ENCODE results near the gene TNIP1.

TNIP1 gene

GRCh38 chr5:151018846-151019245 is 62.0 kb downstream of the TNIP1 start:
- FAIRE-seq (no peak), DNase-seq (ENCODE audit: insufficient read length, low spot score) (no peak)
- no peak for TF ChIP-seq POLR2A (IDR thresholded peaks at IDR 0.05; ENCODE audit: low read depth, low read length)

- FAIRE-seq (no peak), DNase-seq (ENCODE audit: insufficient read length, low spot score) (no peak)
- TF ChIP-seq POLR2A (IDR thresholded peaks at IDR 0.05; ENCODE audit: low read depth, low read length), result no peak
Observed at GRCh38 chr5:151017897-151018296, 62.9 kb downstream of the TNIP1 start.

- FAIRE-seq (no peak), DNase-seq (ENCODE audit: insufficient read length, low spot score) (no peak)
- TF ChIP-seq POLR2A (IDR thresholded peaks at IDR 0.05; ENCODE audit: low read depth, low read length), result no peak
Observed at GRCh38 chr5:151016700-151017099, 64.1 kb downstream of the TNIP1 start.

- no peak for DNase-seq (ENCODE audit: insufficient read length, low spot score)
- FAIRE-seq, result no peak
- no peak for TF ChIP-seq POLR2A (IDR thresholded peaks at IDR 0.05; ENCODE audit: low read depth, low read length)
Observed at GRCh38 chr5:151015974-151016587, 64.8 kb downstream of the TNIP1 start.

DNA sequence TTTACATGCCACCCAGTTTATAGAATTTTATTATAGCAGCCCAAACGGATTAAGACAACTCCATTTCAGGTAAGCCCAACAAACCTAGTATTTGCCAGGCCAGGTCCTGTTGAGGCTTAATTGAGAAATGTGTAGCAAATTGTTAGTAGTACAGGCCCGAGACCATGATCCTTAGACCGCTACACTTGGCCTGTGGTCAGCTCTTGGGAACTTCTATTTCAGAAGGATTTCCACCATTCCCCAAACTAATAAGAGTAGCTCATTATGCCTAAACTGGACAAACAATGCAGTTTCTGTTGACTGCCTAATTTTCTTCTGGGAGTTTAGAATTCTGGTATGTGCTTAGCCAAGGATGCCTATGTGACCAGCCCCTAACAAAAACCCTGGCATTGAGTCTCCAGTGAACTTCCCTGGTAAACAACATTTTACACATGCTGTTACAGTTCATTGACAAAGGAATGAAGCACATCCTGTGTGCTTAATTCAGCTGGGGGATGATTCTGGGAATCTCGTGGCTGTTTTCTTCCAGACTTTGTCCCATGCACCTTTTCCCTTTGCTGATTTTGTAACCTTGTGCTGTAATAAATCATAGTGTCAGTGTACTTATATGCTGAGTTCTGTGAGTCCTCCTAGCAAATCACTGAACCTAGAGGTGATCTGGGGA is 66.0 kb downstream of the TNIP1 start:
- DNase-seq (ENCODE audit: insufficient read length, low spot score) (no peak), FAIRE-seq (no peak)
- no peak for TF ChIP-seq POLR2A (IDR thresholded peaks at IDR 0.05; ENCODE audit: low read depth, low read length)

GRCh38 chr5:151012862-151013261 is 68.0 kb downstream of the TNIP1 start:
- TF ChIP-seq POLR2A (IDR thresholded peaks at IDR 0.05; ENCODE audit: low read depth, low read length), result no peak
- FAIRE-seq, result no peak
- DNase-seq (ENCODE audit: insufficient read length, low spot score), result no peak

DNA sequence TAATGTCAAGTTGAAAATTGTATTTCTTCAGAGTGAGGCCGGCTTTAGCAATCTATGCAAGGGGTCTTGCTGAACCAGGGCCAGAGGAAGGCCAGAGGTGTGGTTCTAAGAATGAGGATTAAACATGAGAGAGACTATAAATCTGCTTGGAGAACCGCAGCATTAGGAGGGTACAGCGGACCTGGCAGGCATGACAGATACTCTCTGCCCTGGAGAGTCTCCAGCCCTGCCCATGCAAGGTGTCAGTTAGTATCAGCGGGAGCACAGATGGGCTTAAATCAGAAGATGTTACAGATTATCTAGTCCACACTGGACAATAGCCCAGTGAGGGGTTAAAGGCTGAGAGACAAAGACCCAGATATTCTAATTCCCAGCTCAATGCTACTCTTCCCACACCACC is 71.9 kb downstream of the TNIP1 start:
- TF ChIP-seq POLR2A (IDR thresholded peaks at IDR 0.05; ENCODE audit: low read depth, low read length), result no peak
- FAIRE-seq (no peak), DNase-seq (ENCODE audit: insufficient read length, low spot score) (no peak)

- no peak for FAIRE-seq
- no peak for DNase-seq (ENCODE audit: insufficient read length, low spot score)
- TF ChIP-seq POLR2A (IDR thresholded peaks at IDR 0.05; ENCODE audit: low read depth, low read length), result no peak
Observed at GRCh38 chr5:151008210-151008491, 72.7 kb downstream of the TNIP1 start.

DNA sequence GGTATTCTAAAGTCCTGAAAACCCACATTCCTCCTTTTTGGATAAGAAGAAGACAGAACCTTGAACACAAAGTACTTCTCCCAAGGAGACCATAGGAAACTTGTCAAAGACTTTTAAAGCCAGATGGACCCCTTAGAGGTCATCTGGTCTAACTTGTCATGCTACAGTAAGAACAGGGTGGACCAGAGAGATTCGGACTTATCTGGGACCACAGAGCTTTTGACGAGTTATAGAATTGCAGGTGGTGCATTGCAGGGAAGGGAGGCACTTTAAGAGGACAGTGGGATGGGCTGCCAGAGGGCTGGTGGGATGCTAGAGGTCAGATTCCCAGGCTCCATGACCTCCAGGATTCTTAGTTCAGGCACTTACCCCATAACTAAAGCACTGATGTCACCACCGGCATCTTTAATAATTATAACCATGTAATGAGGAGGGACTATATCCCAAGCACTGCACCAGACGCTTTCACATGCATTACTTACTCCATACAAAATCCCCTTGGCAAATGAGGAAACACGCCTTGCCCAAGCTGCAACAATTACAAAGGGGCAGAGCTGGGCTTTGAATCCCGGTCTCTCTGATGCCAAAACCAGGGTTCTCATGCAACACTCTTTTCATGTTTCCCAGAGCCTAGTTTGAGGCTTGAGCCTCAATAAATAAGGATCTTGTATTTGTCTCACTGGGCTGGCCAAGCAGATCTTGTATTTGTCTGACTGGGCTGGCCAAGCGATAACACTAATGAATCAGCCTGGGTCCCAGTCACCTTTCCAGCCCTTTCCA is 73.2 kb downstream of the TNIP1 start:
- FAIRE-seq, result no peak
- no peak for TF ChIP-seq POLR2A (IDR thresholded peaks at IDR 0.05; ENCODE audit: low read depth, low read length)
- DNase-seq (ENCODE audit: insufficient read length, low spot score), result no peak

- TF ChIP-seq POLR2A (IDR thresholded peaks at IDR 0.05; ENCODE audit: low read depth, low read length), result no peak
- FAIRE-seq (no peak), DNase-seq (ENCODE audit: insufficient read length, low spot score) (no peak)
Observed at GRCh38 chr5:151006704-151007334, 74.0 kb downstream of the TNIP1 start.

- FAIRE-seq, result no peak
- no peak for TF ChIP-seq POLR2A (IDR thresholded peaks at IDR 0.05; ENCODE audit: low read depth, low read length)
- no peak for DNase-seq (ENCODE audit: insufficient read length, low spot score)
Observed at GRCh38 chr5:151005950-151006576, 74.8 kb downstream of the TNIP1 start.

DNA sequence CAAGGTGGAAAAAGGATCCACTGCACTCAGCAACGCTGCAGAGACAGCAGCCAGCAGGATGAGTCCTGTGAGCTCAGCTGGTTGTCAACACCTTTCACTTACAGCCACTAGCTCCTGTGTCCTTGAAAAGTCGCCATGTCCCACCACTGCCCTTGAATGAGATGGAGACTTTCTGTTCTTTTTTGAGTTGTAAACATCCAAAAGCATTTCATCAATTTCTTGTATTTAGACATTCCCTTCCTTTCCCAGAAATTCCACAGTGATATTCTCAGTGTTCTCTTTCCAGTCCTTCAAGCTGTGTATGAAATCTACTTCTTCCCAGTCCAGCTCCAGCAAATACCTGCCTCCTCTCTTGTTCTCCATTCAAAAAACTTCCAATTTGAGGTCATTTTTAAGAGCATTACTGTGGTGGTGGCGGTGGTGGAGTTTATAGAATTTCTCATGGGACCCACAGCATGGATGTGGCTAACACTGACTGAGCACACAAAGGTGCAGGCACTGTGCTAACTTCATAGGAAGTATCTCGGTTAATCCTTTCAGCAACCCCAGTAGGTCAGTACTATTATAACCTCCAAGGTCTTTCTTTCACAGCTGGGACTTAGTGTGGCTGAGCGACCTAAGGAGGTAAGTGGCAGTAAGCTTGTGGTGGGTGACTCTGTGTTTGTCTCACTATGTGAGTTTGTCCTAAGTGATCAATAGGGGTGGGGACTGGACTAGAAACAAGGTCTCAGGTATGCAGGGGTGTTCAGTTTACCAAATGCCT is 75.5 kb downstream of the TNIP1 start:
- TF ChIP-seq POLR2A (IDR thresholded peaks at IDR 0.05; ENCODE audit: low read depth, low read length), result no peak
- DNase-seq (ENCODE audit: insufficient read length, low spot score), result no peak
- FAIRE-seq, result no peak

GRCh38 chr5:151004499-151004898 is 76.3 kb downstream of the TNIP1 start:
- no peak for TF ChIP-seq POLR2A (IDR thresholded peaks at IDR 0.05; ENCODE audit: low read depth, low read length)
- FAIRE-seq (no peak), DNase-seq (ENCODE audit: insufficient read length, low spot score) (no peak)

Data from H54 (cell line).